Left ventricle myocardium inferior (tissue), 1 donor: Measurements from ENCODE around the gene RAB44. TPM values are rescaled to one million over a fixed set of nuclear protein-coding genes. Genes with fewer than 3 reads are reported as not detected.

ENCODE experiments used
- DNase-seq: peaks from one replicate; pipeline ENCODE4 v3.0.0-alpha.2; 2020
- H3K27ac ChIP-seq: fragments of 200-600 bp; replicated peaks from 2 replicates; pipeline ENCODE4 v1.8.0; 2021
- H3K27me3 ChIP-seq: fragments of 200-600 bp; 2 replicates; pipeline ENCODE4 v1.8.0; 2021; ENCODE audit warnings: low read depth
- H3K36me3 ChIP-seq: fragments of 200-600 bp; 2 replicates; pipeline ENCODE4 v1.8.0; 2021
- H3K4me1 ChIP-seq: fragments of 200-600 bp; 2 replicates; pipeline ENCODE4 v1.8.0; 2021
- H3K4me3 ChIP-seq: fragments of 200-600 bp; 2 replicates; pipeline ENCODE4 v1.8.0; 2021; ENCODE audit warnings: mild to moderate bottlenecking, moderate library complexity
- H3K9me3 ChIP-seq: fragments of 200-600 bp; replicated peaks from 2 replicates; pipeline ENCODE4 v1.8.0; 2021
- CTCF ChIP-seq: fragments of 200-600 bp; IDR thresholded peaks from 2 replicates; pipeline ENCODE4 v1.8.0; 2021; ENCODE audit warnings: antibody characterized with exemption, mild to moderate bottlenecking, borderline replicate concordance
- intact Hi-C: fragments of 100-400 bp; cut with micrococcal nuclease; formaldehyde crosslinking; loops from one replicate; pipeline ENCODE4 v1.11.0; 2022
- total RNA-seq: library from RNA; stranded (reverse); fragmentation: NEBNext Ultra II Directional; extraction: Animal tissue kit (Norgen Biotek cat#: 25700); gene quantifications from one replicate; pipeline ENCODE4 v1.2.1, GENCODE V29; 2021
- donor health status: DM: no; HTN: yes; CAD: no; lungs with severe emphysema.

RAB44 gene
- total RNA-seq, 1 donor from 2014 or later: 0.05 TPM

GRCh38 chr6:36666287-36666686 is 31.3 kb upstream of the RAB44 start:
- H3K4me1 ChIP-seq: peaks cover 22% of the 10 kb centered on the region
- DNase-seq: no peak
- no peaks in the 10 kb centered on the region for H3K27me3 ChIP-seq
- H3K9me3 ChIP-seq: no peaks in the 10 kb centered on the region
- intact Hi-C loops: no loop called here
- H3K4me3 ChIP-seq: no peak overlapping the region
- H3K27ac ChIP-seq: no peak overlapping the region
- no peak for TF ChIP-seq CTCF
- H3K36me3 ChIP-seq: no peaks in the 10 kb centered on the region

DNA sequence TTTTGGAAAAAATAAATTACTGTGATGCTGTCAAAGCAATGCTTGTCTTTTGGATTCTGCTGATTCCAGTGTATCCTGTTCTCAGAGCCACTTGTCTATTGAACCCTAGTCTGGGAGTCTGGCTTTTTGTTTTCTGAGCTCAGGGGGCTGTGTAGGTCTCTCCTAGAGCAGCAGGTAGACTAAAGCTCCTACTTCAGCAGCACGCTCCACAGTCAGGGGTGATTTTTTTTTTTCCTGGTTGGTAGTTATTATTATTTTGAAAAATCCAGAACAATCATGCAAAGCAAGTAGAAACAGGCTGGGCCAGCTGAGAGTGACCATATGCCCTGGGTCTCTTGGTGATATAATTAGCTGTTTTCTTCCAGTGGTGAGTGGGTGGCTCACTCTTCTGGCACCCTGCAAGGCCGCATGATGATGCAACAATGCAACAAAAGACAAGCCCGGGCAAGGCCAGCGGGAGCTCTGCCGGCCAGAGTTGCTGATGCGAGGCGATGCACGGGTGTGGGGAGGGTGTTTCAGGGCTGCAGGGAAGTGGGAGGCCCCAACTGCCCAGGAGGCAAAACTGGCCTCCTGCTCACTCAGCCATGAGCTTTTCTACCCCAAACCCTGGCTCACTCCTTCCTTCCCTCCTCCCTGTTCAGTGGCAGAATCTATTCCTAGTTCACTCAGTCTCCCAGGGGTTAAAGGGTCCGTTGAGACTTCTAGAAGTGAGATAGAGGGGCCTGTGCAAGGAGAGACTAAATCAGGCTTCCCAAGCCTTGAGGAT is 30.6 kb upstream of the RAB44 start:
- intact Hi-C loops: no loop called here
- peak; percentile 75 for DNase-seq
- no peaks in the 10 kb centered on the region for H3K9me3 ChIP-seq
- H3K27me3 ChIP-seq: no peaks in the 10 kb centered on the region
- H3K4me3 ChIP-seq: no peak overlapping the region
- no peaks in the 10 kb centered on the region for H3K36me3 ChIP-seq
- peak overlapping the region; percentile 59 for H3K27ac ChIP-seq
- no peak for TF ChIP-seq CTCF
- peaks cover 22% of the 10 kb centered on the region for H3K4me1 ChIP-seq

DNA sequence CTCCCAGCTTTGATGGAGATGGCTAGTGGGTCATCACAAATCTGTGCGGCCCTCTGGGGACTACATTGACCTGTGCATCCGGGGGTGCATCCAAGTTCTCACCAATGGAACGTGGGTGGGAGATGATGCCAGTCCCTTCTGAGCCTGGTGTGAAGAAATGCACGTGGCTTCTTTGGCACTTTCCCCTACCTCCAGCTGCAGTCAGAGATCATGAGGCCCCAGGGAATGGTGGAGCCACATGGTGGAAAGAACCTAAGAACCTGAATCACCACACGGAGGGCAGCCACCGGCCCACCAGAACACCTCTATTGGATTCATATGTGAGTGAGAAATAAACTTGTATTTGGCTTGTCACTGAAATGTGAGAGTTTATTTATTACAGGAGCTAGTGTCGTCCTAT is 29.0 kb upstream of the RAB44 start:
- intact Hi-C loops: no loop called here
- H3K36me3 ChIP-seq: no peaks in the 10 kb centered on the region
- no peaks in the 10 kb centered on the region for H3K27me3 ChIP-seq
- no peak for DNase-seq
- H3K27ac ChIP-seq: no peak overlapping the region
- H3K4me3 ChIP-seq: no peak overlapping the region
- no peak for TF ChIP-seq CTCF
- H3K4me1 ChIP-seq: peaks cover 22% of the 10 kb centered on the region
- no peaks in the 10 kb centered on the region for H3K9me3 ChIP-seq

DNA sequence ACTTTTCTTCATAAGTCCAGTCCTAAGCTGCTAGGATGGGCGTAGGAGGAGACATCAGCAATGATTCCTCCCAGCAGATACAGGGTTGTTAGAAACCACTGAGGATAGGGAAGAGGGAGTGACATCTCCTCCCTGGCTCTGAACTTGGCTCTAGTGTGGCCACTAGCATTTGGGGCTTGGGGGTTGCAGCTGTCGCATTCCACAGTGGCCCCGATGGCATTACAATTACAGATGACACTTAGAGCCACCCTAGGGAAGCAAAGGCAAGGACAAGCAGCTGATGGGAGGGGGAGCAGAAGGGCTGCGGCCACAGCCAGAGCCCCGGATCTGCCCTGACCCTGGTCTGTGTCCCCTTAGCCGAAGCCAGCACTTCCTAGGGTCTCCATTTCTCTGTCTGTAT is 28.6 kb upstream of the RAB44 start:
- Histone ChIP-seq H3K4me3 (no peak overlapping the region), H3K9me3 (no peaks in the 10 kb centered on the region), H3K4me1 (peaks cover 22% of the 10 kb centered on the region), H3K27ac (no peak overlapping the region), H3K36me3 (no peaks in the 10 kb centered on the region), H3K27me3 (no peaks in the 10 kb centered on the region)
- TF ChIP-seq CTCF: no peak
- intact Hi-C loops: no loop called here
- DNase-seq: no peak

- no peak for DNase-seq
- Histone ChIP-seq H3K36me3 (no peaks in the 10 kb centered on the region), H3K4me1 (peaks cover 22% of the 10 kb centered on the region), H3K27me3 (no peaks in the 10 kb centered on the region), H3K9me3 (no peaks in the 10 kb centered on the region), H3K4me3 (no peak overlapping the region), H3K27ac (no peak overlapping the region)
- intact Hi-C loops: no loop called here
- no peak for TF ChIP-seq CTCF
Measured at GRCh38 chr6:36670271-36670670, 27.4 kb upstream of the RAB44 start.
